ENCODE data around the gene LSM7. TPM values are rescaled to one million over a fixed set of nuclear protein-coding genes. Genes with fewer than 3 reads are reported as not detected.

LSM7 gene
- total and polyA plus RNA-seq, 5 experiments from 2014 or later: 99.1 to 197 (median 187) TPM

GRCh38 chr19:2333807-2334211 lies 5.4 kb upstream of the LSM7 start:
- H3K4me3 Mint-ChIP-seq: peak overlapping the region; percentile 36 to 95 (median 57)
- H3K36me3 Mint-ChIP-seq: peaks cover 0 to 8% (median 6%) of the 10 kb centered on the region in 3 donors
- no peaks in the 10 kb centered on the region for H3K9me3 Mint-ChIP-seq
- peaks cover 41 to 74% (median 63%) of the 10 kb centered on the region in 4 donors for H3K4me1 Mint-ChIP-seq
- ATAC-seq (no peak), DNase-seq (no peak)
- no peaks in the 10 kb centered on the region for H3K27me3 Mint-ChIP-seq
- POLR2A ChIA-PET: interaction anchor here (0.6 to 2.2 kb wide), 5 partner anchors 49 to 142 kb away, joined by 3 to 8 read pairs (median 4); partner anchors contain the start of gene GADD45B
- H3K27ac Mint-ChIP-seq: peak overlapping the region; percentile 75 to 99 (median 90)

DNA sequence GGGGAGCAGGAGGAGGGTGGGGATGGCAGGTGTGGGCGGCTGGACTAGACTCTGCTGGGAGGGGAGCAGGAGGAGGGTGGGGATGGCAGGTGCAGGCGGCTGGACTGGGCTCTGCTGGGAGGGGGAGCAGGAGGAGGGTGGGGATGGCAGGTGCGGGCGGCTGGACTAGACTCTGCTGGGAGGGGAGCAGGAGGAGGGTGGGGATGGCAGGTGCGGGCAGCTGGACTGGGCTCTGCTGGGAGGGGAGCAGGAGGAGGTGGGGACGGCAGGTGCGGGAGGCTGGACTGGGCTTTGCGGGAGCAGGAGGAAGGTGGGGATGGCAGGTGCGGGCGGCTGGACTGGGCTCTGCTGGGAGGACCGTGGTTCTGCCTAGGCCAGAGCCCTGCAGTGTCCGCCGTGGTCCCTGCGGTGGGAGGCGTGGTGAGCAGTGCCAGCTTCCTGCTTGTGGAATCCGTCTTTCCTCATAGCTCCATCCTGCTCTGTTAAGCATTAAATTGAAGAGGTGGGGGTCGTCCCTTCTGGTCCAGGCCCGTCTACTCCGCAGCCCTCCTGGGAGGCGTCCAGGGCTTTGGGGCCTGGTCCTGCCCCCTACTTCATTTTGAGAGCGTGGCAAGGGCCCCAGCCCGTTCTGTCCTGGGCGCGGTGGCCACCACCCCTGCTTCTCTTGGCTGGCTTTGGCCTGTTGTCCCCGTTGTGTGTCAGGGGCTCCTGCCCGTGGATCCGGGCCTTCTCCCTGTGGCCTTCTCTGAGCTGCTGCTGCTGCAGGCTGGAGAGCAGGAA lies 4.8 kb upstream of the LSM7 start:
- no peaks in the 10 kb centered on the region for H3K9me3 Mint-ChIP-seq
- peak overlapping the region; percentile 36 to 95 (median 57) for H3K4me3 Mint-ChIP-seq
- no peaks in the 10 kb centered on the region for H3K27me3 Mint-ChIP-seq
- peaks cover 43 to 78% (median 66%) of the 10 kb centered on the region in 4 donors for H3K4me1 Mint-ChIP-seq
- H3K36me3 Mint-ChIP-seq: peaks cover 2 to 9% (median 6%) of the 10 kb centered on the region in 3 donors
- ATAC-seq (no peak), DNase-seq (no peak)
- POLR2A ChIA-PET: interaction anchor here (0.6 to 2.2 kb wide), 7 partner anchors 48 to 143 kb away, joined by 3 to 8 read pairs (median 5); partner anchors contain the start of genes GADD45B and TIMM13
- H3K27ac Mint-ChIP-seq: peak overlapping the region; percentile 75 to 99 (median 90)

DNA sequence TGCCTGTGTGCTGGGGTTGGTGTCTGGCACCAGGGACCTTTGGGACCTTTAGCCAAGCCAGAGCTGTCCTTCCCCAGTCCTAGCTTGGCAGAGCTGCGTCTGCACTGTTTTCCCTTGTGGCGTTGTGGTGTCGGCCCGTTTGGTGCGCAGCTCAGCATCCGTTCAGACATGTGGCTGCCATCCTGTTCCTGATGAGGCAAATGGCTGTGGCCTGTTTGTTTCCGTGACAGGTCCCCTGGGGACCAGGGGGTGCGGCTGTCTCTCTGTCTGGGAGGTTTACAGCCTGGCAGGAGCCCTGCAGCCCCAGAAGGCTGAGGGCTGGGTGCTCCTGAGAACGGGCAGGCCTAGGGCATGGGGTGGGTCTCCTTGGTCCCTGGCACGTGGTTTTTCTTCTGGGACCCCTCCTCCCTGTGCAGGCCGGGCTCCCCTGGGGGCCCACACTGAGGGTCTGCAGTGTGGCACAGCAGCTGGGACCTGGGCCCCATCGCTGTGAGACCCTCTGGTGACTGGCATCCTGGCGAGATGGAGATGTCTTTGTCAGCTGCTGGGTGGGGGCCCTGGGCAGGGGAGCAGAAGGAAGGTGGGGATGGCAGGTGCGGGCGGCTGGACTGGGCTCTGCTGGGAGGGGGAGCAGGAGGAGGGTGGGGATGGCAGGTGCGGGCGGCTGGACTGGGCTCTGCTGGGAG lies 4.1 kb upstream of the LSM7 start:
- Mint-ChIP-seq H3K27me3 (no peaks in the 10 kb centered on the region), H3K4me3 (peak overlapping the region; percentile 58 to 95 (median 80)), H3K27ac (peak overlapping the region; percentile 94 to 99 (median 98)), H3K4me1 (peaks cover 43 to 82% (median 69%) of the 10 kb centered on the region in 4 donors), H3K36me3 (peaks cover 2 to 6% (median 4%) of the 10 kb centered on the region in 3 donors), H3K9me3 (no peaks in the 10 kb centered on the region)
- ATAC-seq: peak; percentile 79 to 86
- DNase-seq: peak; percentile 57 to 89 (median 74)
- POLR2A ChIA-PET: interaction anchor here (0.6 to 3.7 kb wide), 13 partner anchors 11 to 178 kb away, joined by 3 to 27 read pairs (median 5); partner anchors contain the start of genes GADD45B, PLEKHJ1, TIMM13 and TMPRSS9

GRCh38 chr19:2331601-2332246 lies 3.3 kb upstream of the LSM7 start:
- peak overlapping the region; percentile 40 to 100 (median 82) for H3K4me3 Mint-ChIP-seq
- DNase-seq (no peak), ATAC-seq (peak; percentile 2)
- peaks cover 44 to 78% (median 75%) of the 10 kb centered on the region in 4 donors for H3K4me1 Mint-ChIP-seq
- peaks cover 2 to 6% (median 3%) of the 10 kb centered on the region in 3 donors for H3K36me3 Mint-ChIP-seq
- H3K9me3 Mint-ChIP-seq: no peaks in the 10 kb centered on the region
- no peaks in the 10 kb centered on the region for H3K27me3 Mint-ChIP-seq
- POLR2A ChIA-PET: interaction anchor here (0.5 to 3.7 kb wide), 11 partner anchors 10 to 1591 kb away, joined by 3 to 27 read pairs (median 5); partner anchors contain the start of genes PLEKHJ1 and TMPRSS9
- peak overlapping the region; percentile 94 to 99 (median 98) for H3K27ac Mint-ChIP-seq

DNA sequence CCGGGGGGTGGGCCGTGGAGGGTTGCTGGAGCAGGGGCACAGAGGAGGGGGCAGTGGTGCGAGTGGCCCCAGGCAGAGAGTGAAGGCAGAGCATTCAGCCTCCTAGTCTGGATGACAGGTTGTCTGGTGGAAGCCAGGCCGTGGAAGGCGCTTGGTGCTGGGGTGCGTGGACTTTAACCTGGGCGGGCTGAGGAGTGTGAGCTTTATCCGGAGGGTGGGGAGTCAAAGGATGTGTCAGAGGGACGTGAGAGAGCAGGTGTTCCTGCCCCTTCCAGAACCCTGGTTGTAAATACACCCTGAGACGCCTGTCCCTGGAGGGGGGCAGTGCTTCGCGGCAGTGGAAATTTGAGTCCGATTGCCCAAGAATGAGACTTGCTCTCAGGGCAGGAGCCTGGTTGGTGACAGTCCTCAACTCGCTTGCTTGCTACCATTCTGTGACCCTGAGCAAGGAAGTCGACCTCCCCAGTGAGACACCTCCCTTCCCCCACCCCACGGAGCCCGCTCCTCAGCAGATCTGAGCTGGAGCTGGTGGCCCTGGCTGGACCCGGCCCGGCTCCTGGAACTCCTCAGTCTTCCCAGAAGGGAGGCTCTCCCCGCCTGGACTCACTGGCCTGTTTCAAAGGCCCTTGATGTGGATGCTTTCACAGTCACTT lies 2.4 kb upstream of the LSM7 start:
- no peaks in the 10 kb centered on the region for H3K9me3 Mint-ChIP-seq
- H3K27ac Mint-ChIP-seq: peak overlapping the region; percentile 94 to 99 (median 98)
- peaks cover 42 to 77% (median 73%) of the 10 kb centered on the region in 4 donors for H3K4me1 Mint-ChIP-seq
- ATAC-seq (no peak), DNase-seq (no peak)
- no peaks in the 10 kb centered on the region for H3K27me3 Mint-ChIP-seq
- H3K36me3 Mint-ChIP-seq: peaks cover under 1 to 9% (median 6%) of the 10 kb centered on the region in 3 donors
- peak overlapping the region; percentile 50 to 100 (median 90) for H3K4me3 Mint-ChIP-seq
- POLR2A ChIA-PET: interaction anchor here (0.7 to 3.7 kb wide), 7 partner anchors 12 to 290 kb away, joined by 3 to 27 read pairs (median 6); no protein-coding TSS in a partner anchor

- ATAC-seq (no peak), DNase-seq (no peak)
- peaks cover 0 to 11% (median 6%) of the 10 kb centered on the region in 3 donors for H3K36me3 Mint-ChIP-seq
- POLR2A ChIA-PET: interaction anchor here (0.6 to 3.7 kb wide), 7 partner anchors 11 to 291 kb away, joined by 3 to 27 read pairs (median 3); no protein-coding TSS in a partner anchor
- H3K9me3 Mint-ChIP-seq: no peaks in the 10 kb centered on the region
- peak overlapping the region; percentile 94 to 99 (median 98) for H3K27ac Mint-ChIP-seq
- H3K4me3 Mint-ChIP-seq: peak overlapping the region; percentile 50 to 100 (median 90)
- peaks cover 42 to 78% (median 75%) of the 10 kb centered on the region in 4 donors for H3K4me1 Mint-ChIP-seq
- no peaks in the 10 kb centered on the region for H3K27me3 Mint-ChIP-seq
Observed at GRCh38 chr19:2330255-2330631, 1.9 kb upstream of the LSM7 start.

DNA sequence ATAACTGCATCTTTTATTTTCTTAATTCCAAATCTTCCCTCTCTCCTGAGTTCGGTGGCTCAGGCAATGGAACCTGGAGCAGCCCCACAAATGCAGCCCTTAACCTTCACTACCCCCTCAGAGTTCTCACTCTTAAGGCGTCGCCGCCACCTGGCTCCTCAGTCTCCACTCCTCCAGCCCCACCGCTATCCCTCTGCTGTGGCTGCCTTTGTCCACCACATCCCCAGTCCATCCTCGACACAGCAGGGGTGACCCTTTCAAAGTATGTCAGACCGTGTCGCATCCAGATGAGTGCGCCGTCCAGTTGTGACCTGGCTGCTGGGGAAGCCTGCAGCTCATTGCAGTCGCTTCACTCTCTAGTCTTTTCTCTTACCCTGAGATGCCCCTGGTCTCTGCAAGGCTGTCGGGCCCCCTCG lies 1.1 kb upstream of the LSM7 start:
- Mint-ChIP-seq H3K4me3 (peak overlapping the region; percentile 80 to 100 (median 92)), H3K27ac (peak overlapping the region; percentile 91 to 99 (median 96)), H3K9me3 (no peaks in the 10 kb centered on the region), H3K36me3 (peaks cover 0 to 16% (median 6%) of the 10 kb centered on the region in 3 donors), H3K27me3 (no peaks in the 10 kb centered on the region), H3K4me1 (peaks cover 42 to 82% (median 78%) of the 10 kb centered on the region in 4 donors)
- ATAC-seq (no peak), DNase-seq (no peak)
- POLR2A ChIA-PET: interaction anchor here (0.5 to 3.7 kb wide), 9 partner anchors 11 to 264 kb away, joined by 3 to 27 read pairs (median 3); no protein-coding TSS in a partner anchor

DNA sequence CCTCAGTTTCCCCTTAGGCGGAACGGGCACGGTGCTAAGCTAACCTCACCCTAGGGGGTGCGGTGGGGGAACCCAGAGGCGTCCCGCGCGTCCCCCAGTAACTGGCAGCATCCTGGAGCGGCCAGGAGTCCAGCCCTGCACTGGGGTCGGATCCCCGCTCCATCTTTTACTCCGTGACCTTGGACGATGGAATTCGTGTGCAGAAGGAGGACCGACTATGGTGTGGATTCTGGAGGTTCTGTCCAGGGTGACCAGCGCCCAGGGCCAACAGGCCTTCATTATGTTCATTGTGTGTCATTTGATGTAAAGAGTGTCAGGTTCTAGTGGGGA lies 728 bp upstream of the LSM7 start:
- Mint-ChIP-seq H3K4me1 (peaks cover 42 to 84% (median 78%) of the 10 kb centered on the region in 4 donors), H3K4me3 (peak overlapping the region; percentile 80 to 100 (median 92)), H3K27me3 (no peaks in the 10 kb centered on the region), H3K27ac (peak overlapping the region; percentile 91 to 99 (median 96)), H3K36me3 (peaks cover 0 to 20% (median 10%) of the 10 kb centered on the region in 3 donors), H3K9me3 (no peaks in the 10 kb centered on the region)
- no peak for DNase-seq
- ATAC-seq: no peak
- POLR2A ChIA-PET: interaction anchor here (0.5 to 3.7 kb wide), 6 partner anchors 13 to 99 kb away, joined by 3 to 27 read pairs (median 4); partner anchors contain the start of gene TIMM13

GRCh38 chr19:2327773-2328400 lies 499 bp downstream of the LSM7 start:
- H3K36me3 Mint-ChIP-seq: peaks cover 0 to 31% (median 10%) of the 10 kb centered on the region in 3 donors
- H3K4me3 Mint-ChIP-seq: peak overlapping the region; percentile 95 to 100 (median 99)
- peak in 8 of 10 donors; percentile 36 to 74 (median 51) for DNase-seq
- H3K27ac Mint-ChIP-seq: peak overlapping the region; percentile 94 to 100 (median 99)
- POLR2A ChIA-PET: interaction anchor here (0.6 to 1.7 kb wide), 20 partner anchors 9 to 1464 kb away, joined by 3 to 11 read pairs (median 4); partner anchors contain the start of genes GADD45B, LMNB2, PLEKHJ1 and REEP6
- H3K9me3 Mint-ChIP-seq: no peaks in the 10 kb centered on the region
- H3K27me3 Mint-ChIP-seq: no peaks in the 10 kb centered on the region
- peaks cover 39 to 76% (median 70%) of the 10 kb centered on the region in 4 donors for H3K4me1 Mint-ChIP-seq
- ATAC-seq: peak; percentile 1 to 44

GRCh38 chr19:2326699-2327360 lies 1.6 kb downstream of the LSM7 start:
- Mint-ChIP-seq H3K27ac (peak overlapping the region; percentile 31 to 100 (median 99)), H3K4me3 (peak overlapping the region; percentile 95 to 100 (median 99)), H3K27me3 (no peaks in the 10 kb centered on the region), H3K9me3 (no peaks in the 10 kb centered on the region), H3K36me3 (peaks cover 0 to 40% (median 10%) of the 10 kb centered on the region in 3 donors), H3K4me1 (peaks cover 35 to 67% (median 61%) of the 10 kb centered on the region in 4 donors)
- DNase-seq (no peak), ATAC-seq (no peak)
- POLR2A ChIA-PET: interaction anchor here (0.6 to 2.9 kb wide), 8 partner anchors 15 to 836 kb away, joined by 3 to 13 read pairs (median 4); partner anchors contain the start of genes PLEKHJ1 and REEP6
